Dendritic cell treated with granulocyte-macrophage colony-stimulating factor and Interleukin-4, amounts not matched to agents 40 ng/mL and 50 ng/mL, for 4 days (primary cell): ENCODE results near the gene ERLIN1.

Source experiments
- H3K27ac Mint-ChIP-seq: one replicate; pipeline ENCODE4 v1.8.0; 2022; ENCODE audit warnings: mild to moderate bottlenecking, mixed read lengths
- H3K27me3 Mint-ChIP-seq: one replicate; pipeline ENCODE4 v1.8.0; 2022; ENCODE audit warnings: mild to moderate bottlenecking, mixed read lengths
- H3K36me3 Mint-ChIP-seq: one replicate; pipeline ENCODE4 v1.8.0; 2022; ENCODE audit warnings: low read depth, mixed read lengths
- H3K4me1 Mint-ChIP-seq: one replicate; pipeline ENCODE4 v1.8.0; 2022; ENCODE audit warnings: low read depth, mixed read lengths
- H3K4me3 Mint-ChIP-seq: one replicate; pipeline ENCODE4 v1.8.0; 2022; ENCODE audit warnings: mild to moderate bottlenecking, moderate library complexity, mixed read lengths
- H3K9me3 Mint-ChIP-seq: one replicate; pipeline ENCODE4 v1.8.0; 2022; ENCODE audit warnings: mixed read lengths
- intact Hi-C: fragments of 100-400 bp; cut with micrococcal nuclease; formaldehyde crosslinking; loops from one replicate; pipeline ENCODE4 v1.15.0; 2022

ERLIN1 gene

GRCh38 chr10:100185364-100186252, at the start of gene ERLIN1:
TSS of gene ERLIN1 (minus strand) at chr10:100186029. CDS start at chr10:100185626, 403 bp downstream.
- H3K36me3 Mint-ChIP-seq, result peaks cover 47% of the 10 kb centered on the region
- intact Hi-C loops, result loop anchor here (1.0 to 10.0 kb wide), 2 partner anchors 44 to 729 kb away; partner anchors contain the start of genes CHUK and SLF2
- peaks cover 57% of the 10 kb centered on the region for H3K4me1 Mint-ChIP-seq
- H3K9me3 Mint-ChIP-seq, result no peaks in the 10 kb centered on the region
- H3K27ac Mint-ChIP-seq, result peak within 1 kb of the TSS; percentile 96
- no peaks in the 10 kb centered on the region for H3K27me3 Mint-ChIP-seq
- H3K4me3 Mint-ChIP-seq, result peak within 1 kb of the TSS; percentile 90

- Mint-ChIP-seq H3K9me3 (no peaks in the 10 kb centered on the region), H3K27me3 (no peaks in the 10 kb centered on the region), H3K4me3 (no peak overlapping the region), H3K4me1 (peaks cover 30% of the 10 kb centered on the region), H3K27ac (no peak overlapping the region), H3K36me3 (peaks cover 90% of the 10 kb centered on the region)
- intact Hi-C loops, result no loop called here
Measured at GRCh38 chr10:100232101-100232500, 46.3 kb upstream of the ERLIN1 start.

- H3K9me3 Mint-ChIP-seq, result no peaks in the 10 kb centered on the region
- H3K27ac Mint-ChIP-seq, result peak overlapping the region; percentile 80
- intact Hi-C loops, result loop anchor here (1.0 kb wide), 1 partner anchor 44 kb away; the partner anchor contains the start of gene ERLIN1
- H3K4me1 Mint-ChIP-seq, result peaks cover 35% of the 10 kb centered on the region
- H3K4me3 Mint-ChIP-seq, result peak overlapping the region; percentile 91
- no peaks in the 10 kb centered on the region for H3K27me3 Mint-ChIP-seq
- peaks cover 74% of the 10 kb centered on the region for H3K36me3 Mint-ChIP-seq
Measured at GRCh38 chr10:100229819-100230422, 44.1 kb upstream of the ERLIN1 start.

GRCh38 chr10:100223879-100224278, 38.0 kb upstream of the ERLIN1 start:
- Mint-ChIP-seq H3K27me3 (no peaks in the 10 kb centered on the region), H3K4me3 (no peak overlapping the region), H3K9me3 (no peaks in the 10 kb centered on the region), H3K4me1 (peaks cover 23% of the 10 kb centered on the region), H3K27ac (no peak overlapping the region), H3K36me3 (peaks cover 74% of the 10 kb centered on the region)
- intact Hi-C loops, result no loop called here

- intact Hi-C loops, result no loop called here
- peaks cover 81% of the 10 kb centered on the region for H3K36me3 Mint-ChIP-seq
- no peaks in the 10 kb centered on the region for H3K9me3 Mint-ChIP-seq
- no peak overlapping the region for H3K4me3 Mint-ChIP-seq
- no peaks in the 10 kb centered on the region for H3K27me3 Mint-ChIP-seq
- H3K4me1 Mint-ChIP-seq, result peaks cover 10% of the 10 kb centered on the region
- no peak overlapping the region for H3K27ac Mint-ChIP-seq
Measured at GRCh38 chr10:100222529-100222928, 36.7 kb upstream of the ERLIN1 start.

GRCh38 chr10:100216006-100216405, 30.2 kb upstream of the ERLIN1 start:
- Mint-ChIP-seq H3K9me3 (no peaks in the 10 kb centered on the region), H3K4me1 (peaks cover 4% of the 10 kb centered on the region), H3K4me3 (no peak overlapping the region), H3K27me3 (no peaks in the 10 kb centered on the region), H3K27ac (no peak overlapping the region), H3K36me3 (peaks cover 100% of the 10 kb centered on the region)
- intact Hi-C loops, result no loop called here

- H3K27me3 Mint-ChIP-seq, result no peaks in the 10 kb centered on the region
- no peak overlapping the region for H3K27ac Mint-ChIP-seq
- H3K36me3 Mint-ChIP-seq, result peaks cover 94% of the 10 kb centered on the region
Measured at GRCh38 chr10:100209303-100209702, 23.5 kb upstream of the ERLIN1 start.

GRCh38 chr10:100208276-100208675, 22.4 kb upstream of the ERLIN1 start:
- intact Hi-C loops, result no loop called here
- peaks cover 93% of the 10 kb centered on the region for H3K36me3 Mint-ChIP-seq
- H3K27ac Mint-ChIP-seq, result no peak overlapping the region
- H3K27me3 Mint-ChIP-seq, result no peaks in the 10 kb centered on the region
- H3K4me1 Mint-ChIP-seq, result peaks cover 4% of the 10 kb centered on the region
- H3K4me3 Mint-ChIP-seq, result no peak overlapping the region
- no peaks in the 10 kb centered on the region for H3K9me3 Mint-ChIP-seq

More at GRCh38 chr10:100209303-100209702, 23.5 kb upstream of the ERLIN1 start:
- peaks cover 4% of the 10 kb centered on the region for H3K4me1 Mint-ChIP-seq
- intact Hi-C loops, result no loop called here
- H3K4me3 Mint-ChIP-seq, result no peak overlapping the region
- H3K9me3 Mint-ChIP-seq, result no peaks in the 10 kb centered on the region

GRCh38 chr10:100204370-100204769, 18.5 kb upstream of the ERLIN1 start:
- Mint-ChIP-seq H3K9me3 (no peaks in the 10 kb centered on the region), H3K4me1 (peaks cover 4% of the 10 kb centered on the region), H3K4me3 (no peak overlapping the region), H3K27me3 (no peaks in the 10 kb centered on the region), H3K36me3 (peaks cover 96% of the 10 kb centered on the region), H3K27ac (no peak overlapping the region)
- intact Hi-C loops, result no loop called here

- Mint-ChIP-seq H3K4me1 (peaks cover 9% of the 10 kb centered on the region), H3K27me3 (no peaks in the 10 kb centered on the region), H3K36me3 (peaks cover 93% of the 10 kb centered on the region), H3K4me3 (no peak overlapping the region), H3K9me3 (no peaks in the 10 kb centered on the region), H3K27ac (no peak overlapping the region)
- intact Hi-C loops, result no loop called here
Measured at GRCh38 chr10:100201549-100201948, 15.7 kb upstream of the ERLIN1 start.

GRCh38 chr10:100194711-100195110, 8.9 kb upstream of the ERLIN1 start:
- Mint-ChIP-seq H3K27me3 (no peaks in the 10 kb centered on the region), H3K27ac (no peak overlapping the region), H3K9me3 (no peaks in the 10 kb centered on the region), H3K4me1 (peaks cover 20% of the 10 kb centered on the region), H3K4me3 (no peak overlapping the region), H3K36me3 (peaks cover 87% of the 10 kb centered on the region)
- intact Hi-C loops, result no loop called here

GRCh38 chr10:100192350-100192749, 6.5 kb upstream of the ERLIN1 start:
- no peak overlapping the region for H3K4me3 Mint-ChIP-seq
- H3K9me3 Mint-ChIP-seq, result no peaks in the 10 kb centered on the region
- intact Hi-C loops, result no loop called here
- H3K27me3 Mint-ChIP-seq, result no peaks in the 10 kb centered on the region
- H3K4me1 Mint-ChIP-seq, result peaks cover 19% of the 10 kb centered on the region
- H3K36me3 Mint-ChIP-seq, result peaks cover 71% of the 10 kb centered on the region
- H3K27ac Mint-ChIP-seq, result peak overlapping the region; percentile 44

- Mint-ChIP-seq H3K4me1 (peaks cover 52% of the 10 kb centered on the region), H3K4me3 (peak overlapping the region; percentile 90)
Measured at GRCh38 chr10:100186253-100187212, 704 bp upstream of the ERLIN1 start.

More at GRCh38 chr10:100186253-100187212, 704 bp upstream of the ERLIN1 start:
- peak overlapping the region; percentile 96 for H3K27ac Mint-ChIP-seq
- H3K27me3 Mint-ChIP-seq, result no peaks in the 10 kb centered on the region
- peaks cover 51% of the 10 kb centered on the region for H3K36me3 Mint-ChIP-seq
- H3K9me3 Mint-ChIP-seq, result no peaks in the 10 kb centered on the region
- intact Hi-C loops, result loop anchor here (1.0 to 10.0 kb wide), 2 partner anchors 43 to 728 kb away; partner anchors contain the start of genes CHUK and SLF2
